ENCODE measurements around the gene PSD4. TPM values are rescaled to one million over a fixed set of nuclear protein-coding genes. Genes with fewer than 3 reads are reported as not detected.

PSD4 gene
- total RNA-seq, 1 donor from 2014 or later, result 39.0 TPM

- no peaks in the 10 kb centered on the region for H3K27me3 ChIP-seq
- H3K9me3 ChIP-seq, result no peaks in the 10 kb centered on the region
- no peak overlapping the region for H3K27ac ChIP-seq
- peak overlapping the region in 1 of 2 donors; percentile 32 for H3K4me3 ChIP-seq
- no peaks in the 10 kb centered on the region for H3K36me3 ChIP-seq
- no peaks in the 10 kb centered on the region for H3K4me1 ChIP-seq
- no peak for DNase-seq (ENCODE audit: extremely low spot score in 2 of 2)
- TF ChIP-seq CTCF (IDR thresholded peaks at IDR 0.05) (no peak), POLR2A (IDR thresholded peaks at IDR 0.05) (no peak), POLR2AphosphoS5 (IDR thresholded peaks at IDR 0.05; ENCODE audit: insufficient read depth in 1 of 2, low read depth in 1 of 2) (no peak)
- intact Hi-C loops (cut with DNase I), result no loop called here
These were observed 592 bp downstream of the PSD4 start for GRCh38 chr2:113174376-113174750.

GRCh38 chr2:113175042-113175628 is 1.4 kb downstream of the PSD4 start:
- intact Hi-C loops (cut with DNase I), result no loop called here
- H3K27ac ChIP-seq, result no peak overlapping the region
- no peaks in the 10 kb centered on the region for H3K27me3 ChIP-seq
- peak overlapping the region in 1 of 2 donors; percentile 32 for H3K4me3 ChIP-seq
- no peaks in the 10 kb centered on the region for H3K4me1 ChIP-seq
- TF ChIP-seq POLR2A (IDR thresholded peaks at IDR 0.05) (no peak), CTCF (IDR thresholded peaks at IDR 0.05) (no peak), POLR2AphosphoS5 (IDR thresholded peaks at IDR 0.05; ENCODE audit: insufficient read depth in 1 of 2, low read depth in 1 of 2) (no peak)
- DNase-seq (ENCODE audit: extremely low spot score in 2 of 2), result no peak
- no peaks in the 10 kb centered on the region for H3K36me3 ChIP-seq
- H3K9me3 ChIP-seq, result no peaks in the 10 kb centered on the region

- H3K27me3 ChIP-seq, result no peaks in the 10 kb centered on the region
- no peak overlapping the region for H3K27ac ChIP-seq
- H3K36me3 ChIP-seq, result no peaks in the 10 kb centered on the region
- DNase-seq (ENCODE audit: extremely low spot score in 2 of 2), result no peak
- intact Hi-C loops (cut with DNase I), result no loop called here
- TF ChIP-seq CTCF (IDR thresholded peaks at IDR 0.05) (no peak), POLR2AphosphoS5 (IDR thresholded peaks at IDR 0.05; ENCODE audit: insufficient read depth in 1 of 2, low read depth in 1 of 2) (no peak), POLR2A (IDR thresholded peaks at IDR 0.05) (no peak)
- no peaks in the 10 kb centered on the region for H3K9me3 ChIP-seq
- H3K4me1 ChIP-seq, result no peaks in the 10 kb centered on the region
- no peak overlapping the region for H3K4me3 ChIP-seq
These were observed 2.2 kb downstream of the PSD4 start for GRCh38 chr2:113175736-113176695.

- Histone ChIP-seq H3K36me3 (no peaks in the 10 kb centered on the region), H3K27me3 (no peaks in the 10 kb centered on the region), H3K27ac (no peak overlapping the region), H3K4me1 (no peaks in the 10 kb centered on the region), H3K4me3 (no peak overlapping the region), H3K9me3 (no peaks in the 10 kb centered on the region)
- intact Hi-C loops (cut with DNase I), result no loop called here
- DNase-seq (ENCODE audit: extremely low spot score in 2 of 2), result no peak
- TF ChIP-seq CTCF (IDR thresholded peaks at IDR 0.05), result no peak
- TF ChIP-seq POLR2A (IDR thresholded peaks at IDR 0.05), result no peak
- no peak for TF ChIP-seq POLR2AphosphoS5 (IDR thresholded peaks at IDR 0.05; ENCODE audit: insufficient read depth in 1 of 2, low read depth in 1 of 2)
These were observed 3.1 kb downstream of the PSD4 start for GRCh38 chr2:113176696-113177355.

Measured in vagina (tissue), 2 donors.